ENCODE results near the gene LYST.

GRCh38 chr1:235866913-235867845, 473 bp upstream of the LYST start:
- TF ChIP-seq REST (IDR thresholded peaks at IDR 0.05; ENCODE audit: insufficient read depth in 1 of 2, low read depth in 2 of 2, low read length in 2 of 2) (no peak), POLR2AphosphoS5 (IDR thresholded peaks at IDR 0.05; ENCODE audit: low read depth, low read length) (peak; percentile 92), SIN3A (IDR thresholded peaks at IDR 0.05; ENCODE audit: borderline replicate concordance, insufficient read depth, low read length) (no peak)

All from PFSK-1 (cell line).